Kidney epithelial cell (primary cell): Measurements from ENCODE around the gene SUGCT. TPM values are rescaled to one million over a fixed set of nuclear protein-coding genes. Genes with fewer than 3 reads are reported as not detected.

ENCODE experiments used
- DNase-seq: peaks from one replicate; pipeline ENCODE4 v3.0.0-alpha.2; 2010; ENCODE audit warnings: low read depth
- H3K27me3 ChIP-seq: 2 replicates; pipeline ENCODE4 v1.6.0; 2011; ENCODE audit warnings: low read length; ENCODE audit not compliant: control insufficient read depth, insufficient read depth
- H3K36me3 ChIP-seq: 2 replicates; pipeline ENCODE4 v1.5.1; 2011; ENCODE audit warnings: low read length; ENCODE audit not compliant: control insufficient read depth, insufficient read depth
- H3K4me3 ChIP-seq: 2 replicates; pipeline ENCODE4 v1.5.1; 2011; ENCODE audit warnings: low read depth, mild to moderate bottlenecking, control low read depth, low read length
- total RNA-seq: library from RNA; depleted of rRNA; stranded (reverse); fragments of >200 nt; gene quantifications from 2 replicates; pipeline ENCODE4 v1.2.3, GENCODE V29; 2015
- TF ChIP-seq, protein P1 (sequence below): IDR thresholded peaks from 2 replicates; pipeline ENCODE4 v1.5.1; 2011; ENCODE audit warnings: mild to moderate bottlenecking, moderate library complexity, low read length, control low read depth, inconsistent platforms; ENCODE audit not compliant: insufficient read depth, poor library complexity, severe bottlenecking

SUGCT gene
- total RNA-seq, 1 donor from 2014 or later, result 4.0 TPM

DNA sequence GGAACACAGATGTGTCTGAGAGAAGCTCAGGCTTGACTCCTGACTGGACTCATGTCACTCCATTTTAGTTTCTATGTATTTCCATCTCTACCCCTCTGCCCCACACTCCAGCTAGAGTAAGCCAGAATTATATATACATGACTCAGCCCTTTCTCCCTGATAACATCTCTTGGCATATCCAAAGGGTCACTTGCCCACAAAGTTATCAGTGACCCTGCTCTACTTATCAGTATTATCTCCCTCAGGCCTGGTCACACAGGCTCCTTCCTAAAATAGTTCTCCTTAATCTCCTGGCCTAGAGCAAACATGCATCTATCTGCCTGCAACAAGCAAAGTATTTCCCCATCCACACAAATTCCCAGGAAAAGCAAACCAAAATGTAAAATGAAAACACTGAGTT is 598.3 kb downstream of the SUGCT start:
- H3K4me3 ChIP-seq, result no peak overlapping the region
- H3K27me3 ChIP-seq, result no peaks in the 10 kb centered on the region
- no peak for DNase-seq
- TF ChIP-seq, protein P1, sequence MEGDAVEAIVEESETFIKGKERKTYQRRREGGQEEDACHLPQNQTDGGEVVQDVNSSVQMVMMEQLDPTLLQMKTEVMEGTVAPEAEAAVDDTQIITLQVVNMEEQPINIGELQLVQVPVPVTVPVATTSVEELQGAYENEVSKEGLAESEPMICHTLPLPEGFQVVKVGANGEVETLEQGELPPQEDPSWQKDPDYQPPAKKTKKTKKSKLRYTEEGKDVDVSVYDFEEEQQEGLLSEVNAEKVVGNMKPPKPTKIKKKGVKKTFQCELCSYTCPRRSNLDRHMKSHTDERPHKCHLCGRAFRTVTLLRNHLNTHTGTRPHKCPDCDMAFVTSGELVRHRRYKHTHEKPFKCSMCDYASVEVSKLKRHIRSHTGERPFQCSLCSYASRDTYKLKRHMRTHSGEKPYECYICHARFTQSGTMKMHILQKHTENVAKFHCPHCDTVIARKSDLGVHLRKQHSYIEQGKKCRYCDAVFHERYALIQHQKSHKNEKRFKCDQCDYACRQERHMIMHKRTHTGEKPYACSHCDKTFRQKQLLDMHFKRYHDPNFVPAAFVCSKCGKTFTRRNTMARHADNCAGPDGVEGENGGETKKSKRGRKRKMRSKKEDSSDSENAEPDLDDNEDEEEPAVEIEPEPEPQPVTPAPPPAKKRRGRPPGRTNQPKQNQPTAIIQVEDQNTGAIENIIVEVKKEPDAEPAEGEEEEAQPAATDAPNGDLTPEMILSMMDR, result no peak
- H3K36me3 ChIP-seq, result no peaks in the 10 kb centered on the region

GRCh38 chr7:40733578-40733977 is 598.8 kb downstream of the SUGCT start:
- H3K36me3 ChIP-seq, result no peaks in the 10 kb centered on the region
- H3K27me3 ChIP-seq, result no peaks in the 10 kb centered on the region
- DNase-seq, result no peak
- H3K4me3 ChIP-seq, result no peak overlapping the region
- TF ChIP-seq, protein P1, result no peak

- Histone ChIP-seq H3K27me3 (no peaks in the 10 kb centered on the region), H3K4me3 (no peak overlapping the region), H3K36me3 (no peaks in the 10 kb centered on the region)
- TF ChIP-seq, protein P1, result no peak
- DNase-seq, result no peak
Measured at GRCh38 chr7:40739257-40739656, 604.5 kb downstream of the SUGCT start.

GRCh38 chr7:40742270-40742669 is 607.5 kb downstream of the SUGCT start:
- no peaks in the 10 kb centered on the region for H3K27me3 ChIP-seq
- no peak overlapping the region for H3K4me3 ChIP-seq
- TF ChIP-seq, protein P1, result no peak
- DNase-seq, result no peak
- no peaks in the 10 kb centered on the region for H3K36me3 ChIP-seq

DNA sequence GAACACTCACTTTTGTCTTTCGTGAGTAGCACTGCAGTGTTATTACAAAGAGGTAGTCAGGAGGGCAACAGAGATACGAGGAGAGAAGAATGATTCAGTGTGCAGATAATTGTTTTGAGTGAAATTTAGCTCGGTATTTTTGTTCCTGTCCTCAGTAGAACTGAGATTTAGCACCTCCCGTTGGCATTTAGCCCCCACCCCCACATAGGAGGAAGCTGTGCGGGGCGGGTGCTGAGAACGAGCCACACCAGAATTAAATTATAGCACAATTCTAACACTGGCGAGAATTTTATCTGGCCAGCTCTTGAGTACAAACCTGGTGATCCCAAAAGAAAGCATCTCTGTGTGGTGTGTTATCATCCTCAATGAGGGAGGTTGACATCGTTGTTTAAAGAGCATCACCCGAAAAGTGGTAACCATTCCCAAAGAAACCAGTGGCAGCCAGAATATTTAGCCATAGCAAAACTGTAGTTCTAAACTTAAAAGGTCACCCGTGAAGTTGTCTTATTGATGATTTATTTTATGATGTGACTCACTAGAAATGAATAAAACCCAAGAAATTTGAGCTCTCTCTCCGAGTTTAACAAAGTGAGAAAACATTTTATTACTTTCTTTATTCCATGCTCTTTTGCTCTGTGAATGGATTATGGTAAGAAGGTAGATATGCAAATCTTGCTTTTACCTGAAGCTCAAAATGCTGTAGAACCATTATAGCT is 612.2 kb downstream of the SUGCT start:
- TF ChIP-seq, protein P1, result no peak
- Histone ChIP-seq H3K4me3 (no peak overlapping the region), H3K36me3 (no peaks in the 10 kb centered on the region), H3K27me3 (no peaks in the 10 kb centered on the region)
- no peak for DNase-seq

- no peak for DNase-seq
- Histone ChIP-seq H3K36me3 (no peaks in the 10 kb centered on the region), H3K27me3 (no peaks in the 10 kb centered on the region), H3K4me3 (no peak overlapping the region)
- TF ChIP-seq, protein P1, result no peak
Measured at GRCh38 chr7:40747856-40748255, 613.1 kb downstream of the SUGCT start.
